ENCODE results near the gene KCTD5. TPM values are rescaled to one million over a fixed set of nuclear protein-coding genes. Genes with fewer than 3 reads are reported as not detected.
"Not testable (repeated sequence)": the region's sequence is repeated elsewhere in the genome, so short reads cannot be mapped to it uniquely, and the experiment has no call there.

The KCTD5 gene
- total RNA-seq, 2 donors from 2014 or later = 24.1 to 55.0 TPM

GRCh38 chr16:2663553-2664546, 18.5 kb upstream of the KCTD5 start:
- Histone ChIP-seq H3K27me3 (replicated peaks; ENCODE audit: insufficient read depth) (no peaks in the 10 kb centered on the region), H3K9me3 (no peaks in the 10 kb centered on the region), H3K4me3 (no peak overlapping the region), H3K36me3 (no peaks in the 10 kb centered on the region), H3K4me1 (replicated peaks) (peaks cover 3% of the 10 kb centered on the region), H3K27ac (peak overlapping the region; percentile 76 to 78)
- intact Hi-C loops (cut with DNase I) = no loop called here
- TF ChIP-seq CTCF (IDR thresholded peaks at IDR 0.05) (no peak), POLR2AphosphoS5 (IDR thresholded peaks at IDR 0.05) (peak; percentile 41)
- 20% methylated on average over 23 of the region's 23 CpGs for WGBS
- DNase-seq (ENCODE audit: low spot score) = peak; percentile 64

GRCh38 chr16:2664574-2664982, 17.7 kb upstream of the KCTD5 start:
- no peak overlapping the region for H3K4me3 ChIP-seq
- no peaks in the 10 kb centered on the region for H3K27me3 ChIP-seq (replicated peaks; ENCODE audit: insufficient read depth)
- no peaks in the 10 kb centered on the region for H3K36me3 ChIP-seq
- peak; percentile 39 for DNase-seq (ENCODE audit: low spot score)
- peaks cover 3% of the 10 kb centered on the region for H3K4me1 ChIP-seq (replicated peaks)
- 30% methylated on average over 9 of the region's 9 CpGs for WGBS
- peak overlapping the region; percentile 76 to 78 for H3K27ac ChIP-seq
- intact Hi-C loops (cut with DNase I) = no loop called here
- H3K9me3 ChIP-seq = no peaks in the 10 kb centered on the region
- TF ChIP-seq POLR2A (IDR thresholded peaks at IDR 0.05) (no peak), POLR2AphosphoS5 (IDR thresholded peaks at IDR 0.05) (peak; percentile 20)

DNA sequence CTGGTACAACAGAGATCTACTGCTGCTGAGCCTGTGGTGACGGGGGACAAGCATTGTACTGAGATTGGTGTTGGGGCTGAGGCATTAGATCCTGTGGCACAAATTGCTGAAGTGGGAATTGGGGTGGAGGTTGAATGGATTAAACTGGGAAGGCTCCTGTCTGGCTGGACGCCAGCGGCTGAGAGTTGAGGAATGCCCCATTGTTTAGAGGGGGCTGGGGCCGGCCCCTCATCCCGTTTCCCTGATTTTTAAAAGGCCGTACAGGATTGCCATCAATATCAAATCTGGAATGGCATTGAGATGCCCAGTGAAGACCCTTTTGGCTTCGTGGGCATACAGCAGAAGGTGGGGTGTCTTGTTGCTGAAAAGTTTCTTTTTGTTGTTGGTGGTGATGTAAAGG, 15.7 kb upstream of the KCTD5 start:
- 72% methylated on average over 7 of the region's 7 CpGs for WGBS
- DNase-seq (ENCODE audit: low spot score); H3K4me1 ChIP-seq (replicated peaks); intact Hi-C loops (cut with DNase I); H3K4me3 ChIP-seq; H3K9me3 ChIP-seq; H3K36me3 ChIP-seq; H3K27me3 ChIP-seq (replicated peaks; ENCODE audit: insufficient read depth); H3K27ac ChIP-seq: not testable (repeated sequence)

DNA sequence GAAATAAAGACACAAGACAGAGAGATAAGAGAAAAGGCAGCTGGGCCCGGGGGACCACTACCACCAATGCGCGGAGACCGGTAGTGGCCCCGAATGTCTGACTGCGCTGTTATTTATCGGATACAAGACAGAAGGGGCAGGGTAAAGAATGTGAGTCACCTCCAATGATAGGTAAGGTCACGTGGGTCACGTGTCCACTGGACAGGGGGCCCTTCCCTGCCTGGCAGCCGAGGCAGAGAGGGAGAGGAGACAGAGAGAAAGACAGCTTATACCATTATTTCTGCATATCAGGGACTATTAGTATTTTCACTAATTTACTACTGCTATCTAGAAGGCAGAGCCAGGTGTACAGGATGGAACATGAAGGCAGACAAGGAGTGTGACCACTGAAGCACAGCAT, 12.7 kb upstream of the KCTD5 start:
- H3K36me3 ChIP-seq; H3K9me3 ChIP-seq; H3K4me1 ChIP-seq (replicated peaks); DNase-seq (ENCODE audit: low spot score); H3K27me3 ChIP-seq (replicated peaks; ENCODE audit: insufficient read depth); H3K4me3 ChIP-seq; intact Hi-C loops (cut with DNase I): not testable (repeated sequence)
- peak overlapping the region in 1 of 2 donors; percentile 27 for H3K27ac ChIP-seq
- 87% methylated on average over 10 of the region's 10 CpGs for WGBS

DNA sequence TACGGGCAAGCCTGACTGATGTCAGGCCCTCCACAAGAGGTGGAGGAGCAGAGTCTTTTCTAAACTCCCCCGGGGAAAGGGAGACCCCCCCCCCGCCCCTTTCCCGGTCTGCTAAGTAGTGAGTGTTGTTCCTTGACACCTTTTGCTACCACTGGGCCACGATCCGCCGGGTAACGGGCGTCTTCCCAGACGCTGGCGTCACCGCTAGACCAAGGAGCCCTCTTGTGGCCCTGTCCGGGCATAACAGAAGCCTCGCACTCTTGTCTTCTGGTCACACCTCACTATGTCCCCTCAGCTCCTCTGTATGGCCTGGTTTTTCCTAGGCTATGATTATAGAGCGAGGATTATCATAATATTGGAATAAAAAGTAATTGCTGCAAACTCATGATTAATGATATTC, 12.3 kb upstream of the KCTD5 start:
- WGBS = 9% methylated on average over 12 of the region's 15 CpGs
- peak overlapping the region in 1 of 2 donors; percentile 27 for H3K27ac ChIP-seq
- not testable (repeated sequence) for H3K9me3 ChIP-seq; H3K36me3 ChIP-seq; H3K4me1 ChIP-seq (replicated peaks); H3K27me3 ChIP-seq (replicated peaks; ENCODE audit: insufficient read depth); H3K4me3 ChIP-seq
- peak; percentile 69 for DNase-seq (ENCODE audit: low spot score)
- TF ChIP-seq POLR2AphosphoS5 (IDR thresholded peaks at IDR 0.05) (peak; percentile 48), CTCF (IDR thresholded peaks at IDR 0.05) (peak; percentile 13 to 78 (median 60))
- intact Hi-C loops (cut with DNase I) = loop anchor here (5.0 kb wide), 1 partner anchor 133 kb away; the partner anchor contains the start of gene PDPK1

- intact Hi-C loops (cut with DNase I) = loop anchor here (5.0 kb wide), 1 partner anchor 134 kb away; the partner anchor contains the start of gene PDPK1
- H3K27me3 ChIP-seq (replicated peaks; ENCODE audit: insufficient read depth); H3K9me3 ChIP-seq; H3K4me1 ChIP-seq (replicated peaks); H3K36me3 ChIP-seq; DNase-seq (ENCODE audit: low spot score); H3K27ac ChIP-seq; H3K4me3 ChIP-seq: not testable (repeated sequence)
- 71% methylated on average over 10 of the region's 10 CpGs for WGBS
These were observed 11.1 kb upstream of the KCTD5 start for GRCh38 chr16:2671193-2671592.

All from prostate gland (tissue), 2 donors.